Esophagus muscularis mucosa (tissue), 4 donors: ENCODE data around the gene USP34.

Experiments
- CTCF ChIP-seq, 3 experiments: fragments of 200-600 bp in 2 of 3; fragments of 450-650 bp in 1 of 3; sonication (generic) in 2 of 3; IDR thresholded peaks; one replicate each; pipeline ENCODE4 v1.5.1; 2017 to 2019; ENCODE audit warnings: antibody characterized with exemption in 3 of 3, mild to moderate bottlenecking in 2 of 3, moderate library complexity in 1 of 3
- EP300 ChIP-seq: sonication (generic); formaldehyde crosslinking; IDR thresholded peaks from one replicate; pipeline ENCODE4 v1.6.1; 2017; ENCODE audit warnings: antibody characterized with exemption
- POLR2A ChIP-seq: fragments of 450-650 bp; IDR thresholded peaks from one replicate; pipeline ENCODE4 v1.6.1; 2017; ENCODE audit warnings: antibody characterized with exemption, moderate library complexity, mild to moderate bottlenecking, low read depth
- POLR2AphosphoS5 ChIP-seq, 2 donors: sonication (generic); formaldehyde crosslinking; IDR thresholded peaks; one replicate each; pipeline ENCODE4 v1.6.1; 2017; ENCODE audit warnings: antibody characterized with exemption in 2 of 2

GRCh38 chr2:61149074-61149473 is 321.8 kb downstream of the USP34 start:
- TF ChIP-seq CTCF (IDR thresholded peaks at IDR 0.05) (no peak), POLR2A (no peak), POLR2AphosphoS5 (IDR thresholded peaks at IDR 0.05) (no peak), EP300 (no peak)
